OCI-LY3 (cell line): ENCODE data around the gene BTBD7.

Source experiments
- CTCF ChIP-seq: fragments of 200-600, 300-600 bp; sonication (generic); IDR thresholded peaks from 2 replicates; pipeline ENCODE4 v1.5.1; 2014; ENCODE audit warnings: antibody characterized with exemption, low read length, low read depth
- EZH2phosphoT487 ChIP-seq: fragments of 200-600 bp; shearing (Covaris generic); IDR thresholded peaks from 2 replicates; pipeline ENCODE4 v1.6.1; 2018; ENCODE audit warnings: antibody characterized with exemption, mixed run types, low read depth

GRCh38 chr14:93234798-93235197 is 98.0 kb downstream of the BTBD7 start:
- TF ChIP-seq EZH2phosphoT487 = no peak
- no peak for TF ChIP-seq CTCF
